Keratinocyte (primary cell): ENCODE results near the gene USP34. TPM values are rescaled to one million over a fixed set of nuclear protein-coding genes. Genes with fewer than 3 reads are reported as not detected.

Experiments
- DNase-seq: peaks from one replicate; pipeline ENCODE4 v3.0.0-alpha.2; 2011; ENCODE audit warnings: low read depth, missing footprints, low spot score
- FAIRE-seq: peaks from 2 replicates; lab custom pipeline; 2011; peaks lifted over from hg19 to GRCh38; lab: Jason Lieb, UNC
- H2AFZ ChIP-seq: 2 replicates; pipeline ENCODE4 v1.6.0; 2012; ENCODE audit warnings: low read length, control low read depth, inconsistent platforms; ENCODE audit not compliant: control insufficient read depth
- H3K27ac ChIP-seq: 2 replicates; pipeline ENCODE4 v1.5.1; 2011; ENCODE audit warnings: low read length; ENCODE audit not compliant: control insufficient read depth, insufficient read depth
- H3K27me3 ChIP-seq: 3 replicates; pipeline ENCODE4 v1.6.0; 2011; ENCODE audit warnings: low read length; ENCODE audit not compliant: control insufficient read depth, insufficient read depth; ENCODE audit errors: extremely low read depth
- H3K36me3 ChIP-seq, 2 experiments: 2 replicates in 1 of 2; 3 replicates in 1 of 2; pipeline ENCODE4 v1.5.1; 2011; ENCODE audit warnings: low read length in 2 of 2, mild to moderate bottlenecking in 1 of 2; ENCODE audit not compliant: control insufficient read depth in 2 of 2, insufficient read depth in 2 of 2; ENCODE audit errors: extremely low read depth in 1 of 2
- H3K4me1 ChIP-seq: 3 replicates; pipeline ENCODE4 v1.5.1; 2011; ENCODE audit warnings: low read length; ENCODE audit not compliant: control insufficient read depth, insufficient read depth; ENCODE audit errors: extremely low read depth
- H3K4me2 ChIP-seq: 3 replicates; pipeline ENCODE4 v1.6.0; 2011; ENCODE audit warnings: low read depth, low read length; ENCODE audit not compliant: control insufficient read depth, insufficient read depth; ENCODE audit errors: extremely low read depth
- H3K4me3 ChIP-seq, 3 experiments: fragments of 200-600 bp in 1 of 3; sonication (generic) in 1 of 3; 2 replicates in 2 of 3; 3 replicates in 1 of 3; pipeline ENCODE4 v1.5.1; 2011 to 2016; ENCODE audit warnings: low read length in 3 of 3, mild to moderate bottlenecking in 3 of 3, control low read depth in 2 of 3, inconsistent platforms in 1 of 3, low read depth in 1 of 3, mixed read lengths in 1 of 3, mixed run types in 1 of 3, moderate library complexity in 1 of 3; ENCODE audit not compliant: control insufficient read depth in 2 of 3, insufficient read depth in 2 of 3; ENCODE audit errors: extremely low read depth in 1 of 3
- H3K79me2 ChIP-seq: 2 replicates; pipeline ENCODE4 v1.6.0; 2012; ENCODE audit warnings: low read length; ENCODE audit not compliant: control insufficient read depth, insufficient read depth
- H3K9ac ChIP-seq: 3 replicates; pipeline ENCODE4 v1.6.0; 2011; ENCODE audit warnings: low read length; ENCODE audit not compliant: control insufficient read depth, insufficient read depth; ENCODE audit errors: extremely low read depth
- H3K9me1 ChIP-seq: 3 replicates; pipeline ENCODE4 v1.6.0; 2011; ENCODE audit warnings: low read length; ENCODE audit not compliant: control insufficient read depth, insufficient read depth; ENCODE audit errors: extremely low read depth
- H3K9me3 ChIP-seq: 2 replicates; pipeline ENCODE4 v1.5.1; 2012; ENCODE audit warnings: low read depth, low read length; ENCODE audit not compliant: control insufficient read depth
- H4K20me1 ChIP-seq: 3 replicates; pipeline ENCODE4 v1.6.0; 2011; ENCODE audit warnings: low read length; ENCODE audit not compliant: control insufficient read depth, insufficient read depth; ENCODE audit errors: extremely low read depth
- EZH2 ChIP-seq: IDR thresholded peaks from one replicate; pipeline ENCODE4 v1.6.1; 2012; ENCODE audit warnings: inconsistent platforms, mild to moderate bottlenecking, low read length, moderate library complexity
- dilution Hi-C: fragments of 300-500 bp; cut with MboI; formaldehyde crosslinking; loops from one replicate; pipeline ENCODE4 v1.7.0; 2020; ENCODE audit warnings: low sequenced_read_pairs; ENCODE audit not compliant: extremely low pct_ligation_motif_present
- polyA plus RNA-seq, 5 experiments: library from polyadenylated mRNA; depleted of rRNA in 3 of 5; stranded (reverse) in 3 of 5; stranded (forward) in 1 of 5; unstranded in 1 of 5; fragments of >200 nt; gene quantifications; 1 replicate in 1 of 5; 2 replicates in 3 of 5; 3 replicates in 1 of 5; pipeline versions ENCODE4 v1.2.1 to v1.2.3, GENCODE V29; 2011 to 2012; ENCODE audit warnings: missing spikeins in 2 of 5, low read depth in 1 of 5, low replicate concordance in 1 of 5
- TF ChIP-seq, protein P1 (sequence below), 3 experiments: IDR thresholded peaks in 1 of 3; conservative IDR thresholded peaks in 1 of 3; optimal IDR thresholded peaks in 1 of 3; 2 replicates in 2 of 3; 3 replicates in 1 of 3; pipeline versions ENCODE3 to v1.5.1; 2011; ENCODE audit warnings: low read length in 3 of 3, mild to moderate bottlenecking in 3 of 3, moderate library complexity in 2 of 3, control low read depth in 1 of 3, inconsistent platforms in 1 of 3; ENCODE audit not compliant: insufficient read depth in 2 of 3; ENCODE audit errors: extremely low read depth in 1 of 3

USP34 gene
- polyA plus RNA-seq, 1 donor (not counting 4 experiments of a cell fraction or from before 2014, with no cell fraction given), result 54.7 TPM

DNA sequence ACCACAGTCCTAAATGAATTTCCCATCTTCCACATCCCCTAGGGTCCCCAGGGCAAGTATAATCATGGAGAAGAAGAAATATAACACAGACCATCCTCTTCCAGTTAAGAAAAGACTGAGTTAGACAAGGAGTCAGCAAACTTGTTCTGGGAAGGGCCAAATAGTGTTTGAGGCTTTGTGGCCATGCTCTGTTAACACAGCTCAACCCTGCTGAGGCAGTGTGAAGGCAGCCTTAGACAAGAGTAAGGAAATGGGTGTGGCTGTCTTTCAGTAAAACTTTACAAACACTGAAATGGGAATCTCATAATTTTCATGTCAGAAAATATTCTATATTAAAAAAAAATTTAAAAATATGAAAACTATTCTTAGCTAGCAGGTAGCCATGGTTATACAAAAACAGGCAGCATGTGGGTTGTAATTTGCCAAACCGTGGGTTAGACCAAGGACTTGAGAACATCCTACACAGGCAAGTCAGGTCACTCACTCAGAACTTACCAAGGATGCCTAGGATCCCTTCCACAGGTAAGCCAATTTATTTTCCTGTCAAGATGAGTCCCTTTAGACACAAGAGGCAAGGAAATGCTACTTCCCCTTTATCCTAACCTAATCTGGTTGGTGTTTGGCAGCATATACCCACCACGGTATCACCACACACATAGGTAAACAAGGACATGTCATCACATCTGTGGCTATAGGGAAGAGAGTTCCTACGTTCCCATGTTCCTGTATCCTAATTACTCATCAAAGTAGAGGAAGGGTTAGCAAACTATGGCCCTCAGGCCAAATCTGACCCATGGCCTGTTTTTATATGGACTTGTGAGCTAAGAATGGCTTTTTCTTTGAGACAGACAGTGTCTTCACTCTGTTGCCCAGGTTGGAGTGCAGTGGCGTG lies 277.0 kb downstream of the USP34 start:
- H3K9me3 ChIP-seq, result no peaks in the 10 kb centered on the region
- no peak for FAIRE-seq
- no peak overlapping the region for H3K4me3 ChIP-seq
- H3K9me1 ChIP-seq, result no peaks in the 10 kb centered on the region
- H2AFZ ChIP-seq, result no peak overlapping the region
- H3K4me1 ChIP-seq, result no peaks in the 10 kb centered on the region
- H3K36me3 ChIP-seq, result peaks cover 0 to 15% of the 10 kb centered on the region in 2 experiments
- no peaks in the 10 kb centered on the region for H3K79me2 ChIP-seq
- TF ChIP-seq, protein P1, sequence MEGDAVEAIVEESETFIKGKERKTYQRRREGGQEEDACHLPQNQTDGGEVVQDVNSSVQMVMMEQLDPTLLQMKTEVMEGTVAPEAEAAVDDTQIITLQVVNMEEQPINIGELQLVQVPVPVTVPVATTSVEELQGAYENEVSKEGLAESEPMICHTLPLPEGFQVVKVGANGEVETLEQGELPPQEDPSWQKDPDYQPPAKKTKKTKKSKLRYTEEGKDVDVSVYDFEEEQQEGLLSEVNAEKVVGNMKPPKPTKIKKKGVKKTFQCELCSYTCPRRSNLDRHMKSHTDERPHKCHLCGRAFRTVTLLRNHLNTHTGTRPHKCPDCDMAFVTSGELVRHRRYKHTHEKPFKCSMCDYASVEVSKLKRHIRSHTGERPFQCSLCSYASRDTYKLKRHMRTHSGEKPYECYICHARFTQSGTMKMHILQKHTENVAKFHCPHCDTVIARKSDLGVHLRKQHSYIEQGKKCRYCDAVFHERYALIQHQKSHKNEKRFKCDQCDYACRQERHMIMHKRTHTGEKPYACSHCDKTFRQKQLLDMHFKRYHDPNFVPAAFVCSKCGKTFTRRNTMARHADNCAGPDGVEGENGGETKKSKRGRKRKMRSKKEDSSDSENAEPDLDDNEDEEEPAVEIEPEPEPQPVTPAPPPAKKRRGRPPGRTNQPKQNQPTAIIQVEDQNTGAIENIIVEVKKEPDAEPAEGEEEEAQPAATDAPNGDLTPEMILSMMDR (optimal IDR thresholded peaks at IDR 0.05 in 1 of 3, IDR thresholded peaks at IDR 0.05 in 1 of 3, conservative IDR thresholded peaks at IDR 0.05 in 1 of 3; ENCODE audit: extremely low read depth in 1 of 3, insufficient read depth in 2 of 3, low read length in 3 of 3), result no peak
- no peak for TF ChIP-seq EZH2
- H3K27ac ChIP-seq, result no peak overlapping the region
- DNase-seq, result no peak
- H3K27me3 ChIP-seq, result no peaks in the 10 kb centered on the region
- dilution Hi-C loops, result no loop called here
- H3K9ac ChIP-seq, result no peak overlapping the region
- H3K4me2 ChIP-seq, result no peak overlapping the region
- H4K20me1 ChIP-seq, result no peaks in the 10 kb centered on the region

DNA sequence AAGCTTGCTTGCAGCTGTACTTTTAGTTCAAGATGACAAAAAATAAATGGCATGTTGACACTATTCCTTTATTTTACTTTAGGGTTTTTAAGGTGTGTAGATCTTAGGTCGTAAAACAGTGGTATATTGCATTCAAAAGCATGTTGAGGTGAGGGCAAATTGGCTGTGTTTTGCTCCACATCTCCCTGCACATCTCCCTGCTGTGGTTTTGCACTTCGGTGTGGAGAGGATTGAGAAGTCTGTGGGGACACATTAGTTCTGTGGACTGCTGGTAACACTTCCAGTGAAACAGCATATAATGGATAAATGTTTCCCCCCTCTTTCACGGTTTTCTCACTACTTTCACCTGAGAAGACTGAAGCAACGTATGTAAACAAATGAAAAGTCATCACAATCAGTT lies 283.8 kb downstream of the USP34 start:
- no peak overlapping the region for H2AFZ ChIP-seq
- no peaks in the 10 kb centered on the region for H3K27me3 ChIP-seq
- H3K4me1 ChIP-seq, result no peaks in the 10 kb centered on the region
- H3K36me3 ChIP-seq, result peaks cover 34 to 42% of the 10 kb centered on the region in 2 experiments
- no peak overlapping the region for H3K9ac ChIP-seq
- H3K9me3 ChIP-seq, result no peaks in the 10 kb centered on the region
- H3K27ac ChIP-seq, result no peak overlapping the region
- dilution Hi-C loops, result no loop called here
- no peak overlapping the region for H3K4me3 ChIP-seq
- DNase-seq (no peak), FAIRE-seq (no peak)
- H3K9me1 ChIP-seq, result peaks cover 2% of the 10 kb centered on the region
- H4K20me1 ChIP-seq, result no peaks in the 10 kb centered on the region
- no peaks in the 10 kb centered on the region for H3K79me2 ChIP-seq
- TF ChIP-seq, protein P1 (optimal IDR thresholded peaks at IDR 0.05 in 1 of 3, IDR thresholded peaks at IDR 0.05 in 1 of 3, conservative IDR thresholded peaks at IDR 0.05 in 1 of 3; ENCODE audit: extremely low read depth in 1 of 3, insufficient read depth in 2 of 3, low read length in 3 of 3), result no peak
- TF ChIP-seq EZH2, result no peak
- H3K4me2 ChIP-seq, result no peak overlapping the region
